Transverse colon (tissue), 4 donors: ENCODE results near the gene AGXT2. TPM values are rescaled to one million over a fixed set of nuclear protein-coding genes. Genes with fewer than 3 reads are reported as not detected.

Experiments used
- DNase-seq: peaks from one replicate; pipeline ENCODE4 v3.0.0-alpha.2; 2019
- H3K27ac ChIP-seq, 4 donors: fragments of 200-600 bp; sonication (generic); 2 replicates each; pipeline ENCODE4 v1.5.1; 2016 to 2018; ENCODE audit warnings: inconsistent platforms in 4 of 4
- H3K27me3 ChIP-seq: fragments of 200-600 bp; sonication (generic); 2 replicates; pipeline ENCODE4 v1.5.1; 2017; ENCODE audit warnings: inconsistent platforms
- H3K36me3 ChIP-seq, 4 donors: fragments of 200-600 bp; sonication (generic); 2 replicates each; pipeline ENCODE4 v1.5.1; 2017 to 2019; ENCODE audit warnings: inconsistent platforms in 4 of 4
- H3K4me1 ChIP-seq, 4 donors: fragments of 200-600 bp; sonication (generic); 2 replicates each; pipeline ENCODE4 v1.5.1; 2017 to 2020; ENCODE audit warnings: inconsistent platforms in 4 of 4
- H3K4me3 ChIP-seq, 4 donors: fragments of 200-600 bp; sonication (generic); 1 replicate in 1 of 4; 2 replicates in 3 of 4; pipeline versions ENCODE4 v1.5.1 to v1.6.1; 2017 to 2019; ENCODE audit warnings: inconsistent platforms in 4 of 4
- H3K9me3 ChIP-seq, 2 donors: fragments of 200-600 bp; sonication (generic); 2 replicates each; pipeline ENCODE4 v1.5.1; 2017 to 2019; ENCODE audit warnings: inconsistent platforms in 2 of 2
- EP300 ChIP-seq: sonication (generic); formaldehyde crosslinking; IDR thresholded peaks from one replicate; pipeline ENCODE4 v1.6.1; 2017; ENCODE audit warnings: antibody characterized with exemption, low read depth
- POLR2A ChIP-seq: fragments of 450-650 bp; IDR thresholded peaks from one replicate; pipeline ENCODE4 v1.6.1; 2016; ENCODE audit warnings: antibody characterized with exemption, mild to moderate bottlenecking, moderate library complexity
- POLR2AphosphoS5 ChIP-seq, 3 donors: sonication (generic); formaldehyde crosslinking; IDR thresholded peaks; one replicate each; pipeline ENCODE4 v1.6.1; 2016; ENCODE audit warnings: antibody characterized with exemption in 3 of 3
- WGBS, 2 donors: methylation state at CpG; one replicate each; pipeline ENCODE4 v1.1.5; 2018; ENCODE audit warnings: low coverage in 1 of 2; 5-methylcytosine and 5-hydroxymethylcytosine counted together
- in situ Hi-C, 4 donors: fragments of 200-750 bp; cut with MboI; loops; one replicate each; pipeline versions ENCODE4 v1.15.0 to v1.15.1; 2017; ENCODE audit warnings: low sequenced_read_pairs in 3 of 4, low pct_ligation_motif_present in 1 of 4, low pct_unique_long_range_greater_than_20kb in 1 of 4
- intact Hi-C: fragments of 100-400 bp; cut with DNase I; formaldehyde crosslinking; loops from one replicate; pipeline ENCODE4 v1.15.1; 2023; ENCODE audit warnings: low total_unique reads
- total RNA-seq, 4 donors: library from RNA; depleted of rRNA; stranded (reverse); fragments of >200 nt; gene quantifications; one replicate each; pipeline ENCODE4 v1.1.0, GENCODE V29; 2016
- TF ChIP-seq, protein P1 (sequence below), 5 experiments: fragments of 200-600 bp in 3 of 5; fragments of 450-650 bp in 2 of 5; sonication (generic) in 3 of 5; IDR thresholded peaks; 1 replicate in 2 of 5; 2 replicates in 3 of 5; pipeline ENCODE4 v1.5.1; 2016 to 2017; ENCODE audit warnings: antibody characterized with exemption in 5 of 5, inconsistent platforms in 3 of 5, mild to moderate bottlenecking in 2 of 5, moderate library complexity in 1 of 5

AGXT2 gene
- total RNA-seq, 4 donors from 2014 or later: not detected

DNA sequence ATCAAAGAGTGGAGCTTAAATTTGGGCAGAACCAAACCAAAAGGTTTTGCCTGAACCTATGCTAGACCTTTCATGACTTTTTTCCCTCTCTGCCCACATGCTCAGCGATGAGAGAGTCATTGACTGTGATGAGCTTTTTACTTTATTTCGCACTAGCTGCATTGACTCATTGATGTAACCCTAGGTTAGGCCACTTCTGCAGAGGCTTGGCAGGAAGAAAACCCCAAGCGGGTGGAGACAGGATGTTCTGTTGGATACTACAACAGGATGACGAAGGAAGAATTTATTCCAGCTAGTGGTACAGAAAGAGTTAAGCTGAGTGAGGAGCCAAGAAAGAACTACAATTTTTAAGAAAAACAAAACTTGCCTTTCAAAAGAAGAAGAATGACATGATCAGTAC is 18.4 kb downstream of the AGXT2 start:
- DNase-seq: no peak
- no peaks in the 10 kb centered on the region for H3K36me3 ChIP-seq
- no peak overlapping the region for H3K4me3 ChIP-seq
- no peak overlapping the region for H3K27ac ChIP-seq
- no peaks in the 10 kb centered on the region for H3K27me3 ChIP-seq
- in situ Hi-C loops: no loop called here
- intact Hi-C loops: no loop called here
- no peaks in the 10 kb centered on the region for H3K9me3 ChIP-seq
- no peaks in the 10 kb centered on the region for H3K4me1 ChIP-seq
- WGBS, 2 donors: 53 to 59% methylated on average over 4 of the region's 4 CpGs
- TF ChIP-seq, protein P1, sequence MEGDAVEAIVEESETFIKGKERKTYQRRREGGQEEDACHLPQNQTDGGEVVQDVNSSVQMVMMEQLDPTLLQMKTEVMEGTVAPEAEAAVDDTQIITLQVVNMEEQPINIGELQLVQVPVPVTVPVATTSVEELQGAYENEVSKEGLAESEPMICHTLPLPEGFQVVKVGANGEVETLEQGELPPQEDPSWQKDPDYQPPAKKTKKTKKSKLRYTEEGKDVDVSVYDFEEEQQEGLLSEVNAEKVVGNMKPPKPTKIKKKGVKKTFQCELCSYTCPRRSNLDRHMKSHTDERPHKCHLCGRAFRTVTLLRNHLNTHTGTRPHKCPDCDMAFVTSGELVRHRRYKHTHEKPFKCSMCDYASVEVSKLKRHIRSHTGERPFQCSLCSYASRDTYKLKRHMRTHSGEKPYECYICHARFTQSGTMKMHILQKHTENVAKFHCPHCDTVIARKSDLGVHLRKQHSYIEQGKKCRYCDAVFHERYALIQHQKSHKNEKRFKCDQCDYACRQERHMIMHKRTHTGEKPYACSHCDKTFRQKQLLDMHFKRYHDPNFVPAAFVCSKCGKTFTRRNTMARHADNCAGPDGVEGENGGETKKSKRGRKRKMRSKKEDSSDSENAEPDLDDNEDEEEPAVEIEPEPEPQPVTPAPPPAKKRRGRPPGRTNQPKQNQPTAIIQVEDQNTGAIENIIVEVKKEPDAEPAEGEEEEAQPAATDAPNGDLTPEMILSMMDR (IDR thresholded peaks at IDR 0.05): no peak
- TF ChIP-seq POLR2AphosphoS5 (IDR thresholded peaks at IDR 0.05): no peak
- no peak for TF ChIP-seq POLR2A
- TF ChIP-seq EP300: no peak

DNA sequence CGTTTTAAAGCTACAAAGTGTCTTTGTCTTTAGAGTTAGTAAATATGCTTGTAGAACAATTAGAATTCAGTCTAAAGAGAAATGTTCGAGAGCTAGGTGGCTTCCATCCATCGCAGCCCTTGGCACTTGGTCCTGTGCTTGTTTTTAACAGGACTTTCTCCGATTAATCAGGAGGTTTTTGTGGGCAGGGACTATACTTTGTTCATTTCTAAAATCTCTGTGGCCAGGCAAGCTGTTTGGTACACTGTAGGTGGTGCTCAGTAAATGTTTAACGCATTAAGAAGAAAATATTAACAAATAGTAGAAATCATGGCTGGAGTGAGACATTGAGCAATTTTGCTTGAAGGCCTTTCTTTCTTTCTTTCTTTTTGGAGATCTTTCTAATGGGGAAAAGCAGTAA is 20.8 kb downstream of the AGXT2 start:
- H3K27me3 ChIP-seq: no peaks in the 10 kb centered on the region
- H3K4me3 ChIP-seq: no peak overlapping the region
- WGBS, 2 donors: 47 to 65% methylated on average over 5 of the region's 5 CpGs
- in situ Hi-C loops (no loop called here), intact Hi-C loops (no loop called here)
- no peaks in the 10 kb centered on the region for H3K9me3 ChIP-seq
- H3K27ac ChIP-seq: no peak overlapping the region
- H3K36me3 ChIP-seq: no peaks in the 10 kb centered on the region
- no peaks in the 10 kb centered on the region for H3K4me1 ChIP-seq
- no peak for DNase-seq
- TF ChIP-seq POLR2AphosphoS5 (IDR thresholded peaks at IDR 0.05): no peak
- no peak for TF ChIP-seq POLR2A
- no peak for TF ChIP-seq EP300
- TF ChIP-seq, protein P1 (IDR thresholded peaks at IDR 0.05): no peak

DNA sequence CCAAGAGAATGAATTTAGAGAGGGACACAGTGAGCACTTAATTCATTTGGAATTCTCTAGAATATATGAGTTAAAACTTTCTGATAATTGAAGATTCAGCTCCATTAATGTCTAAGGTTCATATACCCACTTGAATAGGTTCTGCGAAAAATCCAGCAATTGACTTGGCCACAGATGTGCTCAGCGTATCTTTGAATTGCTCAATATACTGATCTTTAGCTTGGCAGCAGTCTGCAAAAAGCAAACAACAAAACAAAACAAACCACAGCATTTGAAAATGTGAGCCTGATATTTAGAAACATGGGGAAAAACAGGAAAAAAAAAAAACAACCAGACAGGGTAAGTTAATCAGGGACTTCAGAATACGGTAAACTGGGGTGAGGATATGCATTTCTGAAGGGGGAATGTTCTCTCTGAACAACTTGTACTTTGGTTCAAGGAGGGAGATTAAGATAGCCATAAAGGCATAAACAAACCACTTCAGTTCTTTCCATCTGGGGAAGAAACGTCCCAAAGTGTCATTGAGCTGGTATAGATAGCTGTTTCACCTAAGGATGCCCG is 21.4 kb downstream of the AGXT2 start:
- no peaks in the 10 kb centered on the region for H3K4me1 ChIP-seq
- no peaks in the 10 kb centered on the region for H3K27me3 ChIP-seq
- H3K27ac ChIP-seq: no peak overlapping the region
- DNase-seq: no peak
- no peaks in the 10 kb centered on the region for H3K36me3 ChIP-seq
- TF ChIP-seq POLR2AphosphoS5 (IDR thresholded peaks at IDR 0.05) (no peak), EP300 (no peak), POLR2A (no peak)
- TF ChIP-seq, protein P1 (IDR thresholded peaks at IDR 0.05): no peak
- H3K4me3 ChIP-seq: no peak overlapping the region
- 50 to 53% methylated on average over 5 of the region's 5 CpGs for WGBS, 2 donors
- intact Hi-C loops (no loop called here), in situ Hi-C loops (no loop called here)
- no peaks in the 10 kb centered on the region for H3K9me3 ChIP-seq

DNA sequence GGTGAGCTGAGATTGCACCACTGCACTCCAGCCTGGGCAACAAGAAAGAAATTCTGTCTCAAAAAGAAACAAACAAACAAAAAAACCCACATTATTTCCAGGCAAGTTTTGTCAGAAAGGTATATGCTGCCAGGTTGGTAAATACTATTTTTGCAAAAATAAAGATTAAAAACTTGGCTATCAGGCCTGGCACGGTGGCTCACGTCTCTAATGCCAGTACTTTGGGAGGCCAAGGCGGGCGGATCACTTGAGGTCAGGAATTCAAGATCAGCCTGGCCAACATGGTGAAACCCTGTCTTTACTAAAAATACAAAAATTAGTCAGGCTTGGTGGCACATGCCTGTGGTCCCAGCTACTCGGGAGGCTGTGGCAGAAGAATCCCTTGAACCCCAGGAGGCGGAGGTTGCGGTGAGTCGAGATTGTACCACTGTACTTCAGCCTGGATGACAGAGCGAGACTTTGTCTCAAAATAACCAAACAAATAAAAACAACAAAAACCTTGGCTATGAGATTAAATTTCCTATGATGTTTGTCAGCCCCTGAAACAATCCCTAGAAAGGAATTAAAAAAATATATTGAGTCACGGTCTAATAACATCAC is 22.7 kb downstream of the AGXT2 start:
- no peaks in the 10 kb centered on the region for H3K36me3 ChIP-seq
- H3K27ac ChIP-seq: no peak overlapping the region
- no peaks in the 10 kb centered on the region for H3K4me1 ChIP-seq
- TF ChIP-seq POLR2AphosphoS5 (IDR thresholded peaks at IDR 0.05) (no peak), EP300 (no peak), POLR2A (no peak)
- TF ChIP-seq, protein P1 (IDR thresholded peaks at IDR 0.05): no peak
- DNase-seq: no peak
- H3K4me3 ChIP-seq: no peak overlapping the region
- intact Hi-C loops: no loop called here
- 93 to 97% methylated on average over 6 to 10 of the region's 10 CpGs for WGBS, 2 donors
- no peaks in the 10 kb centered on the region for H3K27me3 ChIP-seq
- H3K9me3 ChIP-seq: no peaks in the 10 kb centered on the region
- in situ Hi-C loops: loop anchor here in 1 of 4 donors (25.0 kb wide), 1 partner anchor 538 kb away; no protein-coding TSS in a partner anchor
